GM23248 (cell line): ENCODE data around the gene NCAM1. TPM values are rescaled to one million over a fixed set of nuclear protein-coding genes. Genes with fewer than 3 reads are reported as not detected.

ENCODE experiments used
- DNase-seq: peaks from one replicate; pipeline ENCODE4 v3.0.0-alpha.2; 2015
- H2AFZ ChIP-seq: fragments of 200-600 bp; sonication (generic); 2 replicates; pipeline ENCODE4 v1.6.1; 2016; ENCODE audit warnings: antibody characterized with exemption
- H3F3A ChIP-seq: fragments of 200-600 bp; sonication (generic); 2 replicates; pipeline ENCODE4 v1.6.1; 2016; ENCODE audit warnings: mild to moderate bottlenecking, antibody characterized with exemption, mixed run types; ENCODE audit not compliant: insufficient read depth
- H3K27ac ChIP-seq: fragments of 200-600 bp; sonication (generic); 2 replicates; pipeline ENCODE4 v1.5.1; 2016; ENCODE audit warnings: mild to moderate bottlenecking
- H3K27me3 ChIP-seq: fragments of 200-600 bp; sonication (generic); replicated peaks from 2 replicates; pipeline ENCODE4 v1.6.1; 2016; ENCODE audit warnings: mild to moderate bottlenecking; ENCODE audit not compliant: insufficient read depth
- H3K36me3 ChIP-seq: fragments of 200-600 bp; sonication (generic); 2 replicates; pipeline ENCODE4 v1.6.1; 2016; ENCODE audit warnings: low read depth, mild to moderate bottlenecking
- H3K4me1 ChIP-seq: fragments of 200-600 bp; sonication (generic); 2 replicates; pipeline ENCODE4 v1.6.1; 2016; ENCODE audit warnings: mild to moderate bottlenecking; ENCODE audit not compliant: insufficient read depth
- H3K4me2 ChIP-seq: fragments of 200-600 bp; sonication (generic); one replicate; pipeline ENCODE4 v1.6.1; 2016; ENCODE audit warnings: mild to moderate bottlenecking; ENCODE audit not compliant: unreplicated experiment
- H3K4me3 ChIP-seq: fragments of 200-600 bp; sonication (generic); 2 replicates; pipeline ENCODE4 v1.5.1; 2016; ENCODE audit warnings: mild to moderate bottlenecking
- H3K79me2 ChIP-seq: fragments of 200-600 bp; sonication (generic); 2 replicates; pipeline ENCODE4 v1.6.1; 2016; ENCODE audit warnings: mild to moderate bottlenecking; ENCODE audit not compliant: insufficient read depth
- H3K9ac ChIP-seq: fragments of 200-600 bp; sonication (generic); 2 replicates; pipeline ENCODE4 v1.6.1; 2016; ENCODE audit warnings: mild to moderate bottlenecking
- H3K9me2 ChIP-seq: fragments of 200-600 bp; sonication (generic); 2 replicates; pipeline ENCODE4 v1.6.1; 2016; ENCODE audit warnings: mixed run types, mild to moderate bottlenecking, moderate library complexity; ENCODE audit not compliant: insufficient read depth
- H3K9me3 ChIP-seq: fragments of 200-600 bp; sonication (generic); one replicate; pipeline ENCODE4 v1.6.1; 2017; ENCODE audit warnings: low read depth
- H4K20me1 ChIP-seq: fragments of 200-600 bp; sonication (generic); 2 replicates; pipeline ENCODE4 v1.6.0; 2016; ENCODE audit not compliant: insufficient read depth
- EZH2 ChIP-seq: fragments of 200-600 bp; sonication (generic); IDR thresholded peaks from 2 replicates; pipeline ENCODE4 v1.6.1; 2018; ENCODE audit warnings: antibody characterized with exemption, mild to moderate bottlenecking; ENCODE audit not compliant: insufficient read depth, poor library complexity, severe bottlenecking
- EZH2phosphoT487 ChIP-seq: fragments of 200-600 bp; sonication (generic); IDR thresholded peaks from 2 replicates; pipeline ENCODE4 v1.6.1; 2018; ENCODE audit warnings: antibody characterized with exemption, moderate library complexity, mild to moderate bottlenecking, low read depth; ENCODE audit not compliant: insufficient read depth
- WGBS, 2 experiments: methylation state at CpG; one replicate each; pipeline ENCODE4 v1.1.6; 2015 to 2017; ENCODE audit warnings: low lambda C conversion rate in 2 of 2, low coverage in 1 of 2; ENCODE audit errors: missing lambda C conversion rate in 2 of 2; 5-methylcytosine and 5-hydroxymethylcytosine counted together
- in situ Hi-C: fragments of 300-500 bp; cut with MboI; formaldehyde crosslinking; loops from 2 replicates; pipeline ENCODE4 v1.15.0; 2020
- polyA plus RNA-seq: library from polyadenylated mRNA; unstranded; fragments of >200 nt; fragmentation: Nextera tagmentation; extraction: Ambion mirVana; gene quantifications from 2 replicates; pipeline ENCODE4 v1.2.1, GENCODE V29; 2016
- total RNA-seq: library from RNA; depleted of rRNA; stranded (reverse); fragments of >200 nt; shearing (Covaris generic); gene quantifications from 2 replicates; pipeline ENCODE4 v1.2.3, GENCODE V29; 2014

NCAM1 gene
- total and polyA plus RNA-seq, 2 experiments from 2014 or later: 1.5 to 1.8 TPM

- Histone ChIP-seq H3F3A (no peaks in the 10 kb centered on the region; the same call in 1 of the 2 replicates), H3K4me2 (no peak overlapping the region), H3K4me1 (no peaks in the 10 kb centered on the region), H3K36me3 (no peaks in the 10 kb centered on the region), H3K27ac (no peak overlapping the region), H3K79me2 (no peaks in the 10 kb centered on the region), H3K9me3 (no peaks in the 10 kb centered on the region), H3K27me3 (no peaks in the 10 kb centered on the region; the same call in 1 of the 2 replicates), H3K9ac (no peak overlapping the region), H4K20me1 (no peaks in the 10 kb centered on the region), H3K9me2 (no peaks in the 10 kb centered on the region), H2AFZ (no peak overlapping the region), H3K4me3 (no peak overlapping the region)
- in situ Hi-C loops: no loop called here
- WGBS, 2 experiments: 61 to 62% methylated on average over 6 of the region's 6 CpGs
- no peak for DNase-seq
- TF ChIP-seq EZH2: no peak
- no peak for TF ChIP-seq EZH2phosphoT487
Measured at GRCh38 chr11:113172382-113172951, 211.2 kb downstream of the NCAM1 start.

DNA sequence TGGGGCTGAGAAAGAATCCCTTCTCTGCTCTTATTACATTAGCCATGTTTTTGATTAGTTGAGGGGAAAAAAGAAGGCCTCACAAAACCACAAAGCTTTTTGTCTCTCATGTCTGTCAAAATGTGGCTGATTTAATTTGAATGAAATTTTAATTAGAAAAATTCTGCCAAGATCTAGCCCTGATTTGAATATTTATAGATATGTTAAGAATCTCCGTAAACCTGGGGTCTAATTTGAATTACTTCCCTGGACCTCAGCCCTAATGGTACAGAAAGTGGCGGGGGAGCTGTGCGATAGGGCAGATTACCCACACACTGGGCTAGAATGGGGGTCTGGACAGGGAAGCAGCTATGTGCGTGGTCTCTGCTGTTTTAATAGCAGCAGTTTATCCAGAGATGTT is 211.9 kb downstream of the NCAM1 start:
- Histone ChIP-seq H3K4me1 (no peaks in the 10 kb centered on the region), H3K4me3 (no peak overlapping the region), H3K9ac (no peak overlapping the region), H4K20me1 (no peaks in the 10 kb centered on the region), H3F3A (no peaks in the 10 kb centered on the region; the same call in 1 of the 2 replicates), H3K36me3 (no peaks in the 10 kb centered on the region), H3K9me3 (no peaks in the 10 kb centered on the region), H3K4me2 (no peak overlapping the region), H3K9me2 (no peaks in the 10 kb centered on the region), H3K27ac (no peak overlapping the region), H2AFZ (no peak overlapping the region), H3K79me2 (no peaks in the 10 kb centered on the region), H3K27me3 (no peaks in the 10 kb centered on the region; the same call in 1 of the 2 replicates)
- in situ Hi-C loops: no loop called here
- no peak for TF ChIP-seq EZH2phosphoT487
- TF ChIP-seq EZH2: no peak
- DNase-seq: no peak
- 92 to 93% methylated on average over 4 of the region's 4 CpGs for WGBS, 2 experiments

DNA sequence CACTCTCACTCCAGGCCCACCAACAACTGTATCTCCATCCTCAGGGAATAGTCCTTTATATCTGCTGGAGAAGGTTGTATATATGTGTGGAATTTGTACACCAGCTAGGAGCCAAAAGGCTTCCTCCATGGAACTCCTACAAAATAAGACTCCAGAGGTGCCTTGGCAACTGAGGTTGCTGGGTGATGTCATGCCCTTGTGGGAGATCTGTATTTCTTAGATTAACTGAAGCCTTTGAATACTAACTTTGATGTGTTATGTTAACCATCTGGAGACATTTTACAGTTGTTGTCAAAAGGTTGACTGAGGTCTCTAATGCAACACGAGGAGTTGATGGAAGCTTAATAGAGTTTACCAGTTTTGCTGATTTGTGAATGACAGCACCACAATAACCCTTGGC is 213.7 kb downstream of the NCAM1 start:
- Histone ChIP-seq H3K4me3 (no peak overlapping the region), H2AFZ (no peak overlapping the region), H3K27ac (no peak overlapping the region), H3K9ac (no peak overlapping the region), H3K36me3 (no peaks in the 10 kb centered on the region), H3F3A (no peaks in the 10 kb centered on the region; the same call in 1 of the 2 replicates), H4K20me1 (no peaks in the 10 kb centered on the region), H3K9me3 (no peaks in the 10 kb centered on the region), H3K27me3 (no peaks in the 10 kb centered on the region), H3K79me2 (no peaks in the 10 kb centered on the region), H3K9me2 (no peaks in the 10 kb centered on the region), H3K4me1 (no peaks in the 10 kb centered on the region), H3K4me2 (no peak overlapping the region)
- in situ Hi-C loops: no loop called here
- 9 to 19% methylated on average over 1 of the region's 1 CpG for WGBS, 2 experiments
- TF ChIP-seq EZH2phosphoT487: no peak
- TF ChIP-seq EZH2: no peak
- no peak for DNase-seq

- Histone ChIP-seq H3K4me1 (no peaks in the 10 kb centered on the region), H3K27ac (no peak overlapping the region), H4K20me1 (no peaks in the 10 kb centered on the region), H3K79me2 (no peaks in the 10 kb centered on the region), H3K27me3 (no peaks in the 10 kb centered on the region), H3K9ac (no peak overlapping the region), H3K9me3 (no peaks in the 10 kb centered on the region), H3K36me3 (no peaks in the 10 kb centered on the region), H3K4me3 (no peak overlapping the region), H2AFZ (no peak overlapping the region), H3K9me2 (no peaks in the 10 kb centered on the region), H3F3A (no peaks in the 10 kb centered on the region; the same call in 1 of the 2 replicates), H3K4me2 (no peak overlapping the region)
- TF ChIP-seq EZH2phosphoT487 (no peak), EZH2 (no peak)
- DNase-seq: peak; percentile 52
- in situ Hi-C loops: no loop called here
Measured at GRCh38 chr11:113176599-113177360, 215.6 kb downstream of the NCAM1 start.
